ACC112 (cell line): ENCODE measurements around the gene ASXL2.
"Not testable (repeated sequence)": the region's sequence is repeated elsewhere in the genome, so short reads cannot be mapped to it uniquely, and the experiment has no call there.

ENCODE experiments used
- H2AFZ ChIP-seq: fragments of 200-600 bp; sonication (generic); one replicate; pipeline ENCODE4 v1.6.0; 2017; ENCODE audit warnings: antibody characterized with exemption, low read length; ENCODE audit not compliant: unreplicated experiment
- H3K27ac ChIP-seq: fragments of 200-600 bp; sonication (generic); 2 replicates; pipeline ENCODE4 v1.5.1; 2014; ENCODE audit warnings: low read depth, mild to moderate bottlenecking, antibody characterized with exemption, low read length, moderate library complexity
- H3K27me3 ChIP-seq: fragments of 200-600 bp; sonication (generic); 2 replicates; pipeline ENCODE4 v1.6.1; 2014; ENCODE audit warnings: mild to moderate bottlenecking, antibody characterized with exemption, low read length, moderate library complexity, mixed read lengths; ENCODE audit not compliant: insufficient read depth
- H3K36me3 ChIP-seq: fragments of 200-600 bp; sonication (generic); 2 replicates; pipeline ENCODE4 v1.6.1; 2016; ENCODE audit warnings: mild to moderate bottlenecking, antibody characterized with exemption, low read length, moderate library complexity, mixed read lengths; ENCODE audit not compliant: insufficient read depth
- H3K4me1 ChIP-seq: fragments of 200-600 bp; sonication (generic); one replicate; pipeline ENCODE4 v1.6.1; 2016; ENCODE audit warnings: low read length, mixed read lengths; ENCODE audit not compliant: insufficient read depth, unreplicated experiment, control insufficient read depth
- H3K4me3 ChIP-seq: fragments of 200-600 bp; sonication (generic); 2 replicates; pipeline ENCODE4 v1.5.1; 2014; ENCODE audit warnings: mild to moderate bottlenecking, low read depth, low read length
- H3K79me2 ChIP-seq: fragments of 200-600 bp; sonication (generic); one replicate; pipeline ENCODE4 v1.6.0; 2016; ENCODE audit warnings: low read length; ENCODE audit not compliant: control insufficient read depth, unreplicated experiment, insufficient read depth

The ASXL2 gene

GRCh38 chr2:25912851-25913695, 34.8 kb upstream of the ASXL2 start:
- H3K27ac ChIP-seq: no peak overlapping the region
- H3K79me2 ChIP-seq: no peaks in the 10 kb centered on the region
- H3K4me1 ChIP-seq: peaks cover 11% of the 10 kb centered on the region
- H3K27me3 ChIP-seq: no peaks in the 10 kb centered on the region
- H3K36me3 ChIP-seq: no peaks in the 10 kb centered on the region
- peak overlapping the region; percentile 72 for H2AFZ ChIP-seq
- H3K4me3 ChIP-seq: no peak overlapping the region

- H3K36me3 ChIP-seq, H3K4me3 ChIP-seq, H2AFZ ChIP-seq, H3K79me2 ChIP-seq, H3K27me3 ChIP-seq, H3K27ac ChIP-seq: not testable (repeated sequence)
- peaks cover 11% of the 10 kb centered on the region for H3K4me1 ChIP-seq
Measured at GRCh38 chr2:25909574-25909973, 31.3 kb upstream of the ASXL2 start.

GRCh38 chr2:25905126-25905525, 26.8 kb upstream of the ASXL2 start:
- H3K36me3 ChIP-seq: no peaks in the 10 kb centered on the region
- H2AFZ ChIP-seq: peak overlapping the region; percentile 65
- no peak overlapping the region for H3K27ac ChIP-seq
- no peak overlapping the region for H3K4me3 ChIP-seq
- no peaks in the 10 kb centered on the region for H3K27me3 ChIP-seq
- no peaks in the 10 kb centered on the region for H3K79me2 ChIP-seq
- H3K4me1 ChIP-seq: no peaks in the 10 kb centered on the region

GRCh38 chr2:25903216-25903776, 25.0 kb upstream of the ASXL2 start:
- H3K79me2 ChIP-seq: no peaks in the 10 kb centered on the region
- H3K4me3 ChIP-seq: no peak overlapping the region
- H3K4me1 ChIP-seq: no peaks in the 10 kb centered on the region
- H2AFZ ChIP-seq: no peak overlapping the region
- no peaks in the 10 kb centered on the region for H3K36me3 ChIP-seq
- H3K27me3 ChIP-seq: no peaks in the 10 kb centered on the region
- H3K27ac ChIP-seq: no peak overlapping the region

GRCh38 chr2:25899404-25899970, 21.2 kb upstream of the ASXL2 start:
- no peaks in the 10 kb centered on the region for H3K36me3 ChIP-seq
- no peaks in the 10 kb centered on the region for H3K4me1 ChIP-seq
- no peaks in the 10 kb centered on the region for H3K27me3 ChIP-seq
- H3K27ac ChIP-seq: no peak overlapping the region
- no peak overlapping the region for H2AFZ ChIP-seq
- no peaks in the 10 kb centered on the region for H3K79me2 ChIP-seq
- H3K4me3 ChIP-seq: no peak overlapping the region

GRCh38 chr2:25897506-25897905, 19.2 kb upstream of the ASXL2 start:
- no peak overlapping the region for H3K4me3 ChIP-seq
- H3K27ac ChIP-seq: no peak overlapping the region
- H3K27me3 ChIP-seq: no peaks in the 10 kb centered on the region
- H3K79me2 ChIP-seq: no peaks in the 10 kb centered on the region
- H3K36me3 ChIP-seq: no peaks in the 10 kb centered on the region
- H3K4me1 ChIP-seq: no peaks in the 10 kb centered on the region
- H2AFZ ChIP-seq: no peak overlapping the region

- H3K4me1 ChIP-seq: not testable (repeated sequence)
Measured at GRCh38 chr2:25896308-25896707, 18.0 kb upstream of the ASXL2 start.

GRCh38 chr2:25895610-25896009, 17.3 kb upstream of the ASXL2 start:
- H2AFZ ChIP-seq: no peak overlapping the region
- no peak overlapping the region for H3K27ac ChIP-seq
- H3K27me3 ChIP-seq: no peaks in the 10 kb centered on the region
- H3K36me3 ChIP-seq: no peaks in the 10 kb centered on the region
- no peak overlapping the region for H3K4me3 ChIP-seq
- no peaks in the 10 kb centered on the region for H3K79me2 ChIP-seq
- H3K4me1 ChIP-seq: no peaks in the 10 kb centered on the region

More at GRCh38 chr2:25896308-25896707, 18.0 kb upstream of the ASXL2 start:
- H3K4me3 ChIP-seq, H3K79me2 ChIP-seq, H2AFZ ChIP-seq, H3K36me3 ChIP-seq, H3K27ac ChIP-seq, H3K27me3 ChIP-seq: not testable (repeated sequence)

- H3K27ac ChIP-seq: no peak overlapping the region
- no peaks in the 10 kb centered on the region for H3K36me3 ChIP-seq
- H3K79me2 ChIP-seq: no peaks in the 10 kb centered on the region
- H2AFZ ChIP-seq: no peak overlapping the region
- H3K27me3 ChIP-seq: no peaks in the 10 kb centered on the region
- H3K4me1 ChIP-seq: no peaks in the 10 kb centered on the region
- H3K4me3 ChIP-seq: no peak overlapping the region
Measured at GRCh38 chr2:25895018-25895417, 16.7 kb upstream of the ASXL2 start.

GRCh38 chr2:25894135-25894830, 16.0 kb upstream of the ASXL2 start:
- Histone ChIP-seq H3K36me3 (no peaks in the 10 kb centered on the region), H3K27ac (no peak overlapping the region), H3K4me3 (no peak overlapping the region), H3K79me2 (no peaks in the 10 kb centered on the region), H2AFZ (no peak overlapping the region), H3K4me1 (no peaks in the 10 kb centered on the region), H3K27me3 (no peaks in the 10 kb centered on the region)
